CD4-positive, alpha-beta T cell treated with Interleukin-10 for 1 hour (primary cell): ENCODE results near the gene PML.
A peak's percentile ranks its signal among the peaks of the same experiment; 100 is the strongest.
"Not testable (repeated sequence)": the region's sequence is repeated elsewhere in the genome, so short reads cannot be mapped to it uniquely, and the experiment has no call there.

ENCODE experiments used
- DNase-seq: peaks from one replicate; pipeline ENCODE4 v3.0.0-alpha.2; 2020

PML gene

DNA sequence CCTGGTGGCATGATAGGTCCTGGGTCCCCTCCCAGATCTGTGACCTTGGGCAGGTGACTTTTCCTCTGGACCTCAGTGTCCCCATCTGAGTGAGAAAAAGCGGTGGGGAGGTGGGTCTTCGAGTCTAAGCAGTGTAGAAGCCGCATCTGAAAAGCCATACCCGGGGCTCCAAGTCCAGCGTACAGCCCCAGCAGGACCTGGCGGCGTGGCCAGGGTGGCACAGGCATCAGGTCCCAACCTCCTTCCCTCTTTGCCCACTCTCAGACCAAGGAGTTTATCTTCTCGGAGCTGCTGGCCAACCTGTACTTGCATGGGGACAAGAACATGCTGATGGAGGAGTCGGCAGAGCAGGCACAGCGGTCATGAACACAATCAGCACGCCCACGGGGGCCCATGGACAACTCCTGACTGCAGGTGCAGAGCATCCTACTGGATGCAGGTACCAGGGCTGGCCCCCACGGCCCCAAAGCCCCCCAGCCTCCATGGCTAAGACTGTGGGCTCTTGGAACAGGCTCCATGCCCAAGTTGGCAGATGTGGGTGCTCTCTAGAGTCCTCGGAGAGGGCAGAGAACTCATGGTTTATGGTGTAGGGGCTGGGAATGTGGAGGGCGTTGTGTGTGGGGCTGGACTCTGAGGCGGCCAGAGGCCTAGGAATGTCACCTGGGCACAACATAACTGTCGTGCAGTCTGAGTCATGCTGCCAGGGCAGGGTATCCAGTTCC is 69.1 kb downstream of the PML start:
- DNase-seq = not testable (repeated sequence)

DNA sequence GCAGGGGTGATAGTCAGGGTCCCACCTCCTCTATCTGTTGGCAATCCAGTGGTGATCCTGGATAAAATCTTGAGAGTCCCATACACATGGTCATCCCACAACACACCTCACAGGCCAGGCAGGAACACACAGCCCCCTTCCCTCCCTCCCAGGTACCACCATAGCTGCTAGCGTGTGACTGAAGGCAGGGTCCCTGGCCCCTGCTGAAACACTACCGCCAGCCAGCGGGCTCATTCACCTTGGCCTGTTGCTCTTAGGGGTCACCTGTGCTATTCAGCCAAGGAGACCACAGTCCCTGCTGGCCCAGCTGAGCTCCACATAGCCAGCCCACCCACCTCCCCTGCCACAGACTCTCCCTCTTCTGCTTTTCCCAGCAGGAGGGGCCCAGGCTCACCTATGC is 69.7 kb downstream of the PML start:
- not testable (repeated sequence) for DNase-seq

DNA sequence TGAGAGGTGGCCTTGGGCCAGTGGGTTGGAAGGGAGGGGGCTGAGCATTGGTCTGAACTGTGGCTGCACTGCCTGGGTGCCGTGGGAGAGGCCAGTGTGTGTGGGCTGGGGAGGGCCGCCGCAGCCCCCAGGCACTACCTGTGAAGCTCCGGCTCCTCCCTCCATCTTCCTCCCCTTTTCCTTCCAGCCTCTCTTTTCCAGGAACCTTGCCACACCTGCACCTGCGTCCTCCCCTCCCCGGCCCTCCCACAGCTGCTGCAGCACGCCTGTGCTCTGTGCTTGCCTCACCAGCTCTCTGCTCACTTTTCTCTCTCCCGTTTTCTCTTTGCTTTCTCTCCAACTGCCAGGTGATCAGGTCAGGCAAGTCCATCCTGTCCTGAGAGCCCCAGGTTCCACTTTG is 70.3 kb downstream of the PML start:
- DNase-seq = not testable (repeated sequence)

DNA sequence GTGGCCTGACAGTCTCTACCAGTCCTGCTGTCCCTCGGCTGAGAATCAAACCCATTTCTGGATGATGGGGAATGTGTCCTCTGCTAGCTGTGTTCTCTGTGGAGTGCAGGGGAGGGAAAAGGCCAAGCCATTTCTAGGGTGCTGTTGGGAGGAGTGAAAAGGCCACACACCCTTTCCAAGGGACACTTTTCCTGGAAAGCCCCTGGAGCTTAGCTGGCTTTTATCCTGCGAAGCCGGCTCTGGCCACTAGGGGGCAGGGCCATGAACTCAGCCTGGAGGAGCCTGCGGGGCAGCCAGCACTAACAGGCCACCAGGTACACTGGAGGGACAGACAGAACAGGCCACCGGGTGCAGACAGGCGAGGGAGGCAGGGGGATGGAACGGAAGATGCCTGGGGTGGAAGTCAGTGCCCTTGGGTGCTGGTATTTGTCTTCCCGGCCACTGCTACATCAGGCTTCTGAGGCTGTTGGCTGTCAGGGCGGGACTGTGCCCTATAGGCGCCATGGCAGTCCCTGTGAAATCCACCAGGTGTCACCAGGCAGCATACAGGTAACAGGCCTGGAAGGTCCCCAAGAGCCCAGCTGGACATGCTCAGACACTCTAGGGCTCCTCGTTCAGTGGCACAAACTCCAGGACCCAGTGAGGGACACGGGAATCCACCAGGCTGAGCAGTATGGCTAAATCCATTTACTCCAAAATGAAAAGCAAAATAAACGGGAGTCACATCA is 71.3 kb downstream of the PML start:
- peak; percentile 55 for DNase-seq

DNA sequence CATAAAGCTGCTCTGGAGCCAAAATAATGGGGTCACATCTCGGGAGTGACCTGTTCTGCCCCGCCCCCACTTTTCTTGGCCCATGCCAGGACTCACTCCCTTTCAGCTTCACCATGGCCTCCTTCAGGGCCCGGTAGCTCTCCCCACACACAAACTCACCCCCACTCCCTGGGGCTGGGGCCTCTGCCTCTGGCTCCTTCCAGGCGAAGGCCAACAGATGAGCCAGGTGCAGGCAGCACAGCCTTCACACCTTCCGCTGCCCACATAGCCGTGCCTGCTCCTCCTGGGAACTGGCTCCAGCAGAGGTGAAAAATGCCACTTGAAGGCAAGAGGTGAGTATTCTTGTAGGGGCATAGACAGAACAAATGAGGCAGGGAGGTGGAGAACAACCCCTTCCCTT is 77.1 kb downstream of the PML start:
- not testable (repeated sequence) for DNase-seq

DNA sequence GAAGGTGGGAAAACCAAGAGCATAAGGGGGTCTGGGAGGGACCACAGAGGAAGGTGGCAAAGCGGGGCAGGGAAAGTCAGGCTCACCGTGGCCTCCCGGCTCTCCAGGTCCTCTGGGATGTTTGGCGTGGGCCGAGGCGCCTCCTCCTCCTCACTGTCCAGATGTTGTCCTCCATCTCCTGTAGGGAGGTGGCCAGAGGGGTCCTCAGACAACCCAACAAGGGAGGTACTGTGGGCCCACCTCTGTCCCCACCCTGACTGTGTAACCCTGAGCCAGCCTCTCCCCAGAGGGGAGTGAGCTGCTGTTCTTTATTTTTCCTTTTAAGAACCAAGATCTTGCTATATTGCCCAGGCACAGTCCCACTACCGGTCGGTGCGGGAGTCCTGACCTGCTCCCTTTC is 77.6 kb downstream of the PML start:
- not testable (repeated sequence) for DNase-seq

DNA sequence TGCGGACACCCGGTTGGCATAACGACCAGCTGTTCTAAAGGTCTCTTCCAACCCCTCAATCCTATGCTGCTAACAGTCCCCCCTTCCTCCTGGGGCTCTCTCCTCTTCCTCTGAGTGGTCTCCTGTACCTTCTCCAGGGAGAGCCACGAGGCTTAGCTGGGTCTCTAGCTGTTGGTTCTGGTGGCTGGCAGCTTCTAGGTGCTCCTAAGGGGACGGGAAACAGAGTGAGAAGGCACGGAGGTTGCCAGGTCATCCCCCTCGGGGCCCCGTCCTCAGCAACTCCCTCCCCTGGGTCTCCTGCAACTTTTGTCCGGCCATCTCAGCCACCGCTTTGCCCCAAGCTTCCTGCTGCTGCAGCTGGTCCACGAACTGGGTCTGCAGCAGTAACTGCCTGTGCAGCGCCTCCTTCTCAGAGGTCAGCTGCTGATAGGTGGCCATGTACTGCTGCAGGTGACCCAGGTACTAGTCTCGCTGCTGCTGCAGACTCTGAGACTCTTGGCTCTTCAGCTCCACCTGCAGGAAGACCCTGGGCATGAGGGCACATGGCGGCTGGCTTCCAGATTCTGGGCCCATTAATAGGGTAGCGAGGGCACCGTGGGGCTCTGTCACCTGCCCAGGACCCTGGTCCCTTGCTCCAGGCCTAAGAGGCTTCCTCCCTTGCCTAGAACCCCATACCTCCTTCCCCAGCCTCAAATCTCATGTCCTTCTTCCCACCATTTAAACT is 78.3 kb downstream of the PML start:
- DNase-seq = peak; percentile 45

DNA sequence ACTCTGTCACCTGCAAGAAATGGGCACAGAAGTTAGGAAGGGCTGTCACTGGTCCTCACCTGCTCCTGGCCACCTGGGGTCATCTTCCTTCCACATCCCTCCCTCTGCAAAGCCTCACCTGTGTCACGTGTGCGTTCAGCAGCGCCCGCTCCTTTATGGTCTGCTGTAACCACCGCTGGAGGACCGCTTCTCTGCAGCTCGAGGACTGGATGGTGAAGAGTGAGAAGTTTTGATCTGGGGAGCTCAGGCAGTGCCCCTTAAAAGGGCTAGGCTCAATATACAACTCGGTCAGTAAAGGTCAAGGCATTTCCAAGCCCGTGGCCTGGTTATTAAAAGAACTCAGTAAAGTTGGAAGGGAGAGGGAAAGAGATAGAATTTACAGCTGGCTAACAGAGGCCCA is 81.3 kb downstream of the PML start:
- DNase-seq = not testable (repeated sequence)

DNA sequence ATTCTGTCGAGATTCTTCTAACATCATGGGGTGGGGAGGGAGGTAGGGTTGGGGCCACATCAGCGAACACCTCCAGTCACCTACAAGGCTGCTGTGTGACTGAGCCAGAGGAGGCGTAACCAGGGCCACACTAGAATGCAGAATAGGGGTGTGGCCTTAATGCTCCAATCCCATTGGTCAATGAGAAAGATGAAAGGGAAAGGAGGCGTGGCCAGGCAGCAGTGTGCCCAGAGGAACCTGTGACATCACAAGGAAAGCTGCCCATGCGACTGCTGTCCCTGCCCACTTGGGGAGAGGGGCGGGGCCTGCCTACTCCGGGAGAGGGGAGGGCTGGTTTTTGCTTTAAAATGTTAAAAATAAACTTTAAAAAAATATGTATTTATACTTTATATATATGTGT is 87.9 kb downstream of the PML start, which contains the start of gene GOLGA6A:
GOLGA6A (minus strand) TSS at position 101 of the 400 bp plus-strand sequence; CDS start at position 60, 41 bp downstream.
- not testable (repeated sequence) for DNase-seq

DNA sequence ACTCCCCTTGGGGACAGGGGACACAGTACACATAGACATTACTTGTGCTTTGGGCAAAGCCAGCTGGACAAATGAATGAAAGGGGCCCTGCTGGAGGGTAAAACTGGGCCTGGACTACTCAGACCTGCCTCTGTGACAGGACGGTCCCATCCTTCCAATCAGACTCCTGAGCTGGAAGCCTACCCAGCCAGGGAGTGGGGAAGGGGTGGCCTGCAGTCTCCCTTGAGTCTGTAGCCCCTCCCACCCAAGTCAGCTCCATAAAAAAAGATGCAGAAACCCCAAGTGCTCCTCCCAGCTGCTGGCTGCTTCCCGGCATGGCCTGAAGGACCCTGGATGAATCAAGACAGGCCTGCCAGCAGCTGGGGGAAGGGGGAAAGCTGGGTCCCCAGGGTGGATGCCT is 100.1 kb downstream of the PML start:
- not testable (repeated sequence) for DNase-seq

DNA sequence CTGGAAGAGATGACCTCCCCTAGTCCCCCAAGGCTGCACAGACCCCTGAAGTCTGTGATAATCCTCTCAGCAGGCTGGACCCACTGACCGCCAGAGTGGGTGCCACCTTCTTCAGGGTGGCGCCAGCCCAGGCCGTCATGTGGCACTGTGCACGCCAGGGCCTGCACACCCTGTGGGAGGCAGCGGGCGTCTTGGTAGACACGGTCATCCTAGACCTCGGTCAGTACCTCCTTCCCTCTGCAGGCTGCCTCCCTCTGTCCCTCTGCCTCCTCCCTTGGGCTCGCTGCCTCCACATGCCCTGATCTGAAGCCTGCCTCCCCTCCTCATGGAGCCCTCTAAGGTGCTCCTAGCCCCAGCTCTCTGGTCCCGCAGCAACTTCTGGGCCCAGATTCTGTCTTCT is 101.1 kb downstream of the PML start:
- DNase-seq = not testable (repeated sequence)

DNA sequence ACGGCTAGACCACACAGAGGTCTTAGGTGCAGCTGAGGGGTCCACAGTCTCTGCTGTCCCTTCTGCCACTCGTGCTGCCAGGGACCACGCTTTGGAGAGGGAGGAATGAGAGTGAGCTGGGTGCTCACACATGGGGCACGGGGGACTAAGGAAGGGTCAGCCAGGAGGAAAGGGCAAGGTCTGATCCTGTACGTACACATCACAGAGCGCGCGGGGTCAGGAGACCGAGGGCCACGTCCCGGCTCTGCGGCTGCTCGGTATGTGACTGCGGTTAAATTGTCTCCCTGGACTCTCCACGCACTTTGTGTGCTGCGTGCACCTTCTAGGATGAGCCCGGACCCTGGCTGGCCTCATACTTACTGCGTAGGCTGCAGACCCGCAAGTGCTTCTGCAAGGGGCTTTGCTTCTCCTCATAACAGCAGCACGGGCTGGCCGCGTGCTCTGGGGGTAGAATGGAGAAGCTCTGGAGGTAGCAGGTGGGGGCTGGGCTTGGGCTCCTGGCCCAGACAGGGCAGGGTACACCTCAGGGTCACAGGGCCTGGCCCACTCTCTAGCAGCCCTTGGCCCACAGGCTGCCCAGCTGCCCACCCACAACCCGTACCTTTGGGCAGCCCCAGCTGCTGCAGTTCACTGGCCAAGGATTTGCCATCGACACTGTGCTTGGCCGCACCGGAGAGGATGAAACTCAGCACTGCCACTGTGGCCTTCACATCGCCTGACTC is 102.4 kb downstream of the PML start:
- not testable (repeated sequence) for DNase-seq
